ENCODE data around the gene TEX52.

- TF ChIP-seq CTCF (IDR thresholded peaks at IDR 0.05) (no peak), POLR2A (IDR thresholded peaks at IDR 0.05) (no peak), EP300 (IDR thresholded peaks at IDR 0.05) (no peak)
These were observed 788 bp downstream of the TEX52 start for GRCh38 chr12:2856051-2856450.

Data from suprapubic skin (tissue), 3 donors.